GM21528 (cell line): ENCODE results near the gene OBP2A.

Experiments used
- ATAC-seq: cut with Tn5 transposase; IDR thresholded peaks from one replicate; pipeline ENCODE4 v1.9.1; 2021; ENCODE audit warnings: mild to moderate bottlenecking, moderate library complexity; ENCODE audit not compliant: unreplicated experiment, low FRiP score

The OBP2A gene

DNA sequence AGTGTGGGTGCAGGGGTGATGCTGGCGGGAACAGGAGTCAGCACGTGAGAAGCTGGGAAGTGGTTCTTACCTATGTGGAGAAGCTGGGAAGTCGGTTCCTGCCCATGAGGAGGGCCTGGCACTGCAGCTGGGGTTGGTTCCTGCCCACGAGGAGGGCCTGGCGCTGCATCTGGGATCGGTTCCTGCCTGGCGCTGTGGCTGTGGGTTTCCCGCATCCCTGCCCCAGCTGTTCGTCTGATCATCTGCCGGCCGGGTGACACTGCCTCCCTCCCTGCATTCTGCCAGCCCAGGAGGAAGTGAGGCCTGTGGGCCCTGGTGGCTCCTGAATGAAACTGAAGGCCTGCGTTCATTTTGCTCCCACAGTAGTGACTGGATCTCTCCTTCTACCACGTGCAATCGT lies 5.1 kb downstream of the OBP2A start:
- no peak for ATAC-seq

DNA sequence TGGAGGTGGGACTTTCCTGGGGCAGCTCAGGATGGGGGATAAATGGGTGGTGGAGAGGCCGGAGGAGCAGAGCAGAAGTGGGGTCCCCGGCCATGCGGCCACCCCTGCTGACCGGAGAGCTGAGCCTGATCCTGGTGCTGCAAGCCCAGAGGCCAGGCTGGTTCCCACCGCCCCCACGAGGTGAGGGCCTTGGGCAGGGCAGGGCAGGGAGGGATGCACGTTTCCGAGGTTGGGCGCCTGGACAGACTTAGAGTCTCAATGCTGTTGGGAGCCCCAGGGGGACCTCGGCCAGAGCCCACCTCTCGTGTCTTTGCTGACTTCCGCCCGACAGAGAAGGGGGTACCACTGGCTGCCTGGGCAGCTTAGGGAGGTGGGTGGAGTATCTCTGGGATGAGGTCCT lies 5.5 kb downstream of the OBP2A start:
- no peak for ATAC-seq

GRCh38 chr9:135552021-135552697 lies 6.2 kb downstream of the OBP2A start:
- ATAC-seq: no peak

- ATAC-seq: no peak
Observed at GRCh38 chr9:135552698-135553171, 6.8 kb downstream of the OBP2A start.

GRCh38 chr9:135554718-135555117 lies 8.8 kb downstream of the OBP2A start:
- no peak for ATAC-seq

DNA sequence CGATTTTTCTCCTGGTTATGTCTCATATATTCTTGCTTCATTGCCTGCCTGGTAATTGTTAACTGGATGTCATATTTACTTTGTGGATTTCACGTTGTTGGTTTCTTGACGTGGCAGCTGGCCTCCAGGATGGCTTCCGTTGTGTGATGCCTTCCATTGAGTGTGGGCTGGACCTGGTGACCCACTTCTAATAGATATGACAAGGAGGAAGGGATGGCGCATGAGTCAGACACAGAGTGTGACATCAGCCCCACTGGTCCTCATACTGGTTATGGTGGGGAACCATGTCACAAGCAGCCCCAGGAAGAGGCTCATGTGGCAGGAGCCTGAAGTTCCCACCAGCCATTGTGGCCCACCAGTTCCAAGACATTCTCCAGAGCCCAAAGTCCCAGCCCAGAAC lies 9.3 kb downstream of the OBP2A start:
- ATAC-seq: no peak

- no peak for ATAC-seq
Observed at GRCh38 chr9:135555910-135556309, 10.0 kb downstream of the OBP2A start.

DNA sequence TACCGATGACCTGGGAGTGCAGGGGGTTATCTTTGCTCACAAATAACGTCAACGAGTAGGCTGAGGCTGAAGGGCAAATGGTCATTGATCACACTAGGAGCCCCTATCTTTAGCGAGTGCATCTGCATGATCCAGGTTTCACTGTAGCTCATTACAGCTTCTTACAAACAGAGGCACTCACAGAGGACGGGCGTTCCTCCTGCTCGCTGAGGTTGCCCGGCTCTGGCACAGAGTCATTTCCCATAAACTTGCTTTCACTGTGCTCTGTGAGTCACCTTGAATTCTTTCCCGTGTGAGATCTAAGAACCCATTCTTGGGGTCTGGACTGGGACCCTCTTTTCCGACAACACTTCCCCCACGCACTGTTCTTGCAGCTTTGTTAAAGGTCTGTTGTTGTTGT lies 13.7 kb downstream of the OBP2A start:
- no peak for ATAC-seq

DNA sequence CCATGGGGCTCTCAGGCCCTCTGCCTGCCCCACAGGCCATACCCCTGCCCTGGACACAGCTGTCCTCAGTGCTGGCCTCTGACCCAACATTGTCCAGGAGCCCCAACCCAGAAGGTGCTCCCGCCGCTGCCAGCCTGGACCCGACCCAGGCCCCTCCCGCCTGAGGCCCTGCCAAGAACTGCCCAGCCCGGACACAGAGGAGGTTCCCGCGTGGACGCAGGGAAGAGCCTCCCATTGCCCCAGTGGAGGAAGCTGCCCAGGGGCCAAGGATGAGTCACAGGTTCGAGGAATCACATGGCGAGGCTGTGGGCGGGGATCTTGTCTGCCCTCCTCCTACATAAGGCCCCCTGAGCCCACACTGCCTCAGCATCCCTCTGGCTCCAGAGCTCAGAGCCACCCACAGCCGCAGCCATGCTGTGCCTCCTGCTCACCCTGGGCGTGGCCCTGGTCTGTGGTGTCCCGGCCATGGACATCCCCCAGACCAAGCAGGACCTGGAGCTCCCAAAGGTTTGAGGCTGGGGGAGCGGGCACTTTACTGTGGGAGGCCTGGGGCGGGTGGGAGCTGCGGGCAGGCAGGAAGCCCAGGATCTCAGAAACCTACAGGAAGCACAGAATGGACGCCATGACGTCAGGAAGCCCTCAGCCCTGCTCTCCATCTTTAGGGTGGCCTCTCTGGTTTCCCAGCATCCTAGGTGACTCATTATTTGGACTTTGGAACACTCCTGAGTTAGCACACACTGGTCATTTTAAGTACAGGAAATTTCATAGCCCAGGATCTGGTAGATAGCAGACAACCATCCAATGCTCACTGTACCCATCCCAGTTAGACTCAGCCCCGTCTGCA lies 15.7 kb downstream of the OBP2A start, which contains the start of gene PAEP:
TSS of gene PAEP (plus strand) at position 366 of the 844 bp plus-strand sequence.
- ATAC-seq: no peak

DNA sequence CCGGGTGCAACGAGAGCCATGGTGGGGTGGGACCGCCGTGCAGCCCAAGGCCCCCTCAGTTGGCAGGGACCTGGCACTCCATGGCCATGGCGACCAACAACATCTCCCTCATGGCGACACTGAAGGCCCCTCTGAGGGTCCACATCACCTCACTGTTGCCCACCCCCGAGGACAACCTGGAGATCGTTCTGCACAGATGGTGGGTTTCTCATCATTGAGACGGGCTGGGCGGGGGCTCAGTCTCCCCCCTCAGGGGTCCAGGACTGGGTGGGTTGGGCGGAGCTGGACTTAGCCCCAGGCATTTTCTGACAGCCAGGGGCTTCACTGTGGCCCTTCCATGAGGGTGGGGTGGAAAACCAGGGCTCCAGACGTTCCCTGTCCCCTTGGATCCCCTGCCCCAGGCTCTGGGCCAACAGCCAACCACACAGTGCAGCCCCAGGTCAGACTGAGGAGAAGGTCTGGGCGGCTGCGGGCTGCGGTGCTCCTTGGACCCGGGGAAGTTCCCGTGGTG lies 16.4 kb downstream of the OBP2A start:
- no peak for ATAC-seq

- no peak for ATAC-seq
Observed at GRCh38 chr9:135563039-135563476, 17.1 kb downstream of the OBP2A start.

- ATAC-seq: no peak
Observed at GRCh38 chr9:135563858-135564257, 17.9 kb downstream of the OBP2A start.

DNA sequence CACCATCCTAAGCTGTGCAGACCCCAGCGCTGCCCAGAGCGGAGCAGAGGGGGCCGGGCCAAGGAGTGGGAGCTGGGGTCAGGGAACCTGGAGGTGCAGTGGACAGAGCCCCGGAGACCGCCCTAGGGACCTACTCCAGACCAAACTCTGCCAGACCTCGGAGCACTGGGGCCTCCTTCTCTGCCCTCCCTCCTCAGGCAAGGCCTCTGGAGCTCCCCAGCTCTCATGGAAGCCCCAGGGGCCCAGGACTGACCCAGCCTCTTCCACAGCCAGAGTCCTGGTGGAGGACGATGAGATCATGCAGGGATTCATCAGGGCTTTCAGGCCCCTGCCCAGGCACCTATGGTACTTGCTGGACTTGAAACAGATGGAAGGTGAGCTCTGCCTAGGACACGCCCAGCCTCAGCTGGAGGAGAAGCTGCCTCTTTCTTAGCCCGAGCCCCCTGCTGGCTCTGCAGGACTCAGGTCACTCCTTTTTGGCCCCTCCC lies 19.3 kb downstream of the OBP2A start:
- ATAC-seq: no peak

DNA sequence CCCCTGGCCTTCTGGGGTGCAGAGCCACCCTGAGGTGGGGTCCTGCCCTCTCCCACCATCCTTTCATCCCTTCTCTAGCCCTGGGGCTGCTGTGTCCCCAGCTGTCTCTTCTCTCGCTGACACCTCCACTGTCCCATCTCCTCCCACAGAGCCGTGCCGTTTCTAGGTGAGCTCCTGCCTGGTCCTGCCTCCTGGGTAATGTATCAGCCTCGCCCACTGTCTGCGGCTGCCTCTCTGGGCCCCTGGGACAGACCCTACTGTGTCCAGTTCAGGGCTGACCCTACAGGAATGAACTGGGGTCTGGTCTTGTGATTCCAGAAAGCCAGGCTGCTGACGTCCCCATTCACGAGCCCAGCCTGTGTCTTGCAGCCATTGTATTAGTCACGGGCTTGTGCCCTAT lies 19.7 kb downstream of the OBP2A start:
- ATAC-seq: no peak

DNA sequence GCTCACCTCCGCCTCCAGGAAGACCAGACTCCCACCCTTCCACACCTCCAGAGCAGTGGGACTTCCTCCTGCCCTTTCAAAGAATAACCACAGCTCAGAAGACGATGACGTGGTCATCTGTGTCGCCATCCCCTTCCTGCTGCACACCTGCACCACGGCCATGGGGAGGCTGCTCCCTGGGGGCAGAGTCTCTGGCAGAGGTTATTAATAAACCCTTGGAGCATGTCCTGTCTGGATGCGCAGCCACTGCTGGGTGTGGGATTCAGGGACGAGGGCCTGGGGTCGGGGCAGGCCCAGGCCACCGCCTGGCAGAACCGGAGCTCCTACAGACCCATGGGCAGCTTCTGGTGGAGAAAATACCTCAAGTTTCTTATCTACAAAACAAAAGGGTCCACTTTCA lies 20.6 kb downstream of the OBP2A start:
- ATAC-seq: no peak

GRCh38 chr9:135567311-135567710 lies 21.4 kb downstream of the OBP2A start:
- no peak for ATAC-seq

DNA sequence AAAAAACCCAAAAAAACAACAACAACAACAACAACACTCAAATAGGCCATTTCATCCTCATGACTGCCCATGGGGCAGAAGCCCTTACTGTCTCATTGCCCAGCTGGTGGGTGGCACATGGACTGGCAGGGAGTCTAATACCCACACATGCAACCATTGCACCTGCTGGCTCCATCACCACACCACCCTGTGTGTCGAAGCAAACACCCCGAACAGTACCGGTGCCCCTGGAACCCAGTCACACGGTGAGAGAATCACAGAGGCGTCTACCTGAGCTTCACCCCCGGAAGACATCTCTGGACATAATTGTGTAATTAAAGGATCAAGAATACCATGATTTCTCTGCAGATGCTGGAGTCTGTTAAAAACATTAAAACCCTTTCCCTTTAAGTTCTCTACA lies 22.1 kb downstream of the OBP2A start:
- ATAC-seq: no peak

DNA sequence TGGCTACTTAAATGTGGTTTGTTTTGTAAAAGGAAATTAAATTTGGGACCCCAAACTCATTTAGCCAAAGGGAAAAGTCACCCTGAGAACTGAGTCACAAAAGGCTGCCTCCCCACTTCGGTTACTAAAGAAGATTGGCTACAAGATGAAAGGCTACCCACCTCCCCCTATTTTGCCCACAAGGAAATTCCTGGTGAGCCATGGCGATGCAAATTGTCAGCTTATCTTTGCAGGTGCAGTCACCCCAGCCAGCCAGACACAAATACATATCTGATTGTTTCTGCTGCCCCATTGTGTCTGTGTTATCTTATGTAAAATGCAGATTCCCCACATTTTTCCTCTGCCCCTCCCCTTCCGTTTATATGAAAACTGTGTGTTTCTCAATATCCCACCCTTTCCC lies 24.5 kb downstream of the OBP2A start:
- ATAC-seq: no peak

- no peak for ATAC-seq
Observed at GRCh38 chr9:135572233-135572632, 26.3 kb downstream of the OBP2A start.

- ATAC-seq: no peak
Observed at GRCh38 chr9:135573124-135573523, 27.2 kb downstream of the OBP2A start.

DNA sequence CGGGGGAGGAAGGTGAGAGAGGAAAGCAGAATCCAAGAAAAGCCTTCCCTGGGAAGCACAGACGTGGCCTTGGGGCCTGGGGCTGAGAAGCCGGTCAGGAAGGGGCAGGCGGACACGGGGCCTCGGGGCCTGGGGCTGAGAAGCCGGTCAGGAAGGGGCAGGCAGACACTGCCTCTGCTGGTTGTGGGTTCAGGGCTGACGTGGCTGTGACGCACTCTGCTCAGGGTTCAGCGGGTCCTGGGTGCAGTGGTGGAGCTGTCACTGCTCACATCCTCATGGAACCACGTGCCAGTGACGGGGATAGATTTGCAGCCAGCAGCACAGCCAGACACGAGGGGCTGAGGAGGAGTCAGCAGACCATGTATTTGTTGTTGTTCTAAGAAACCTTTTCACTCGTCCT lies 28.4 kb downstream of the OBP2A start:
- ATAC-seq: no peak
